K562 (cell line): Measurements from ENCODE around the gene RIPOR2. TPM values are rescaled to one million over a fixed set of nuclear protein-coding genes. Genes with fewer than 3 reads are reported as not detected.

Source experiments
- ATF4 ChIP-seq: fragments of 450-650 bp; formaldehyde crosslinking; IDR thresholded peaks from 2 replicates; pipeline ENCODE4 v1.4.0; 2022; ENCODE audit warnings: mild to moderate bottlenecking, moderate library complexity
- DIDO1 ChIP-seq: fragments of 450-650 bp; IDR thresholded peaks from 2 replicates; pipeline ENCODE4 v1.6.1; 2016; ENCODE audit warnings: low read depth, missing biosample characterization, missing genetic modification characterization
- EHMT2 ChIP-seq: fragments of 450-650 bp; IDR thresholded peaks from 2 replicates; pipeline ENCODE4 v1.6.1; 2018; ENCODE audit warnings: antibody characterized with exemption
- HDAC2 ChIP-seq: fragments of 450-650 bp; IDR thresholded peaks from 2 replicates; pipeline ENCODE4 v1.6.1; 2016; ENCODE audit warnings: mild to moderate bottlenecking
- HDAC6 ChIP-seq: IDR thresholded peaks from 2 replicates; pipeline ENCODE4 v1.6.1; 2012; ENCODE audit warnings: low read depth, mild to moderate bottlenecking, control low read depth, inconsistent platforms, low read length, moderate library complexity
- IRF2 ChIP-seq: sonication (generic); formaldehyde crosslinking; IDR thresholded peaks from 2 replicates; pipeline ENCODE4 v1.8.1; 2022; ENCODE audit warnings: mild to moderate bottlenecking, missing genetic modification reagents
- LEF1 ChIP-seq: fragments of 450-650 bp; IDR thresholded peaks from 2 replicates; pipeline ENCODE4 v1.6.1; 2016; ENCODE audit warnings: mild to moderate bottlenecking
- MXI1 ChIP-seq: IDR thresholded peaks from 2 replicates; pipeline ENCODE4 v1.6.1; 2011; ENCODE audit warnings: low read depth, mild to moderate bottlenecking, improper control_type of control experiment, low read length
- NBN ChIP-seq: fragments of 450-650 bp; IDR thresholded peaks from 2 replicates; pipeline ENCODE4 v1.6.1; 2016; ENCODE audit warnings: low read depth, mild to moderate bottlenecking
- NFATC3 ChIP-seq: fragments of 450-650 bp; IDR thresholded peaks from 2 replicates; pipeline ENCODE4 v1.6.1; 2017; ENCODE audit warnings: mild to moderate bottlenecking
- OTX1 ChIP-seq: fragments of 450-650 bp; formaldehyde crosslinking; IDR thresholded peaks from 2 replicates; pipeline ENCODE4 v1.4.0; 2022; ENCODE audit warnings: mild to moderate bottlenecking
- PHB ChIP-seq: fragments of 250-450 bp; sonication (Bioruptor Pico); IDR thresholded peaks from 2 replicates; pipeline ENCODE4 v1.5.0; 2021
- POU5F1 ChIP-seq: fragments of 150-350 bp; IDR thresholded peaks from 2 replicates; pipeline ENCODE4 v1.6.1; 2014; ENCODE audit warnings: borderline replicate concordance, low read length, low read depth, mild to moderate bottlenecking; ENCODE audit not compliant: partially characterized antibody
- RHOXF2B ChIP-seq: fragments of 250-450 bp; sonication (Bioruptor Pico); conservative IDR thresholded peaks from 2 replicates; pipeline ENCODE4 v1.5.1; 2021
- SMARCA5 ChIP-seq: fragments of 450-650 bp; IDR thresholded peaks from 2 replicates; pipeline ENCODE4 v1.6.1; 2016
- SMC3 ChIP-seq: conservative IDR thresholded peaks from 2 replicates; pipeline ENCODE4 v1.6.1; 2011; ENCODE audit warnings: low read depth, low read length, improper control_type of control experiment; ENCODE audit not compliant: insufficient read depth
- STAT5A ChIP-seq: IDR thresholded peaks from 2 replicates; pipeline ENCODE4 v1.6.1; 2012; ENCODE audit warnings: low read length, inconsistent platforms, borderline replicate concordance
- TARDBP ChIP-seq: fragments of 450-650 bp; IDR thresholded peaks from 2 replicates; pipeline ENCODE4 v1.6.1; 2016
- THRAP3 ChIP-seq: fragments of 450-650 bp; IDR thresholded peaks from 2 replicates; pipeline ENCODE4 v1.6.1; 2016; ENCODE audit warnings: mild to moderate bottlenecking, inconsistent platforms, borderline replicate concordance
- ZNF431 ChIP-seq: sonication (generic); formaldehyde crosslinking; IDR thresholded peaks from 2 replicates; pipeline ENCODE4 v1.8.0; 2022; ENCODE audit warnings: mild to moderate bottlenecking, missing genetic modification reagents
- ZNF518B ChIP-seq: fragments of 250-450 bp; sonication (Bioruptor Pico); IDR thresholded peaks from 2 replicates; pipeline ENCODE4 v1.5.0; 2021; ENCODE audit warnings: mild to moderate bottlenecking, moderate library complexity
- ZNF785 ChIP-seq: fragments of 250-450 bp; sonication (Bioruptor Pico); IDR thresholded peaks from 2 replicates; pipeline ENCODE4 v1.4.0; 2020; ENCODE audit warnings: mild to moderate bottlenecking
- polyA plus RNA-seq, 8 experiments: library from polyadenylated mRNA; depleted of rRNA in 4 of 8; stranded (reverse) in 5 of 8; unstranded in 3 of 8; fragments of >200 nt; fragmentation: Nextera tagmentation in 2 of 8; fragmentation: Illumina TruSeq in 1 of 8; extraction: Ambion mirVana in 2 of 8; extraction: Trizol in 1 of 8; gene quantifications; 2 replicates each; pipeline versions ENCODE4 v1.2.1 to v1.2.3, GENCODE V29; 2011 to 2014; ENCODE audit warnings: inconsistent platforms in 1 of 8, missing spikeins in 1 of 8
- total RNA-seq, 7 experiments: library from RNA; depleted of rRNA in 6 of 7; stranded (reverse); fragments of >200 nt in 6 of 7; fragmentation: Illumina TruSeq in 2 of 7; extraction: Trizol in 2 of 7; gene quantifications; 2 replicates each; pipeline versions ENCODE4 v1.2.1 to v1.2.3, GENCODE V29; 2011 to 2021; ENCODE audit warnings: low replicate concordance in 1 of 7
- TF ChIP-seq, protein P1 (sequence below): sonication (generic); formaldehyde crosslinking; IDR thresholded peaks from 2 replicates; pipeline ENCODE4 v1.8.0; 2022; ENCODE audit warnings: mild to moderate bottlenecking, missing genetic modification reagents
- TF ChIP-seq, protein P2 (sequence below): IDR thresholded peaks from 2 replicates; pipeline ENCODE4 v1.6.1; 2011; ENCODE audit not compliant: insufficient read length; ENCODE audit errors: extremely low read depth

The RIPOR2 gene
- total and polyA plus RNA-seq, 9 of the 15 experiments (the other 6 are each of a cell fraction or from before 2014, with no cell fraction given): 0.04 to 1.0 (median 0.47) TPM; not detected in 2

DNA sequence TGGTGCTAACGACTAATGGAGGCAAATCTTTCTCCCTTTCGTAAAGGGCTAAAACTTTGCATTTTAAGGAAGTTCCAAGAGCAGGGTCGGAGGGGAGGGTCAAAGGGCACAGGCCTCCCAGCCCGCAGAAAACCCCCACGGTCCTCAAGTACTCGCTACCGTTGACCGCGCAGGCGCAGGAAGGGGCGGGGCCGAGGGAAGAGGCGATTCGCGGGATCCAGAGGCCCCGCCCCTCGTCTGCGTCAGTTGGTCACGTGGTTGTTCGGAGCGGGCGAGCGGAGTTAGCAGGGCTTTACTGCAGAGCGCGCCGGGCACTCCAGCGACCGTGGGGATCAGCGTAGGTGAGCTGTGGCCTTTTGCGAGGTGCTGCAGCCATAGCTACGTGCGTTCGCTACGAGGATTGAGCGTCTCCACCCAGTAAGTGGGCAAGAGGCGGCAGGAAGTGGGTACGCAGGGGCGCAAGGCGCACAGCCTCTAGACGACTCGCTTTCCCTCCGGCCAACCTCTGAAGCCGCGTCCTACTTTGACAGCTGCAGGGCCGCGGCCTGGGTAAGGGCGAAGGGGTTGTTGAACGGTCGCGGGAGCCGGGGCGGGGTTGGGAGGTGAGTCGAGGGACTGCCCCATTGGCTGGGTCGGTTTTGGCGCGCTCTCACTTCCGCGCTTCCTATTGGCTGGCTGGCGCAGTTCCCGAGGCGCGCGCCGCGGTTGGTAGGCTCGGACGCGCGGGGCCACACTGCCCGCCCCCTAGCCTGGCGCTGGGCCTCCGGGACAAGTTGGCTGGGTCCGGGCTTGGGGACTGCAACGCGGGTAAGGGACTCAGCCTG is 160.9 kb downstream of the RIPOR2 start, which contains the start of gene GMNN (continued):
- no peak for TF ChIP-seq THRAP3
- no peak for TF ChIP-seq ZNF518B
- TF ChIP-seq NBN: peak; percentile 24; the same call in 1 of the 2 replicates
- no peak for TF ChIP-seq NFATC3
- TF ChIP-seq POU5F1: no peak
- no peak; the same call in 1 of the 2 replicates for TF ChIP-seq ATF4 (CRISPR knock-in tag)
- TF ChIP-seq LEF1: peak; percentile 79; the same call in 1 of the 2 replicates
- TF ChIP-seq TARDBP: peak; percentile 28
- peak; percentile 84; the same call in 1 of the 2 replicates for TF ChIP-seq PHB (CRISPR knock-in tag)
- TF ChIP-seq SMC3: 0 out of 2 replicates have a peak, but pooled peaks have one; percentile 1
- TF ChIP-seq DIDO1: no peak
- TF ChIP-seq OTX1 (CRISPR knock-in tag): peak; percentile 87; the same call in 1 of the 2 replicates
- no peak for TF ChIP-seq HDAC6
- no peak; the same call in 1 of the 2 replicates for TF ChIP-seq STAT5A
- TF ChIP-seq, protein P1, sequence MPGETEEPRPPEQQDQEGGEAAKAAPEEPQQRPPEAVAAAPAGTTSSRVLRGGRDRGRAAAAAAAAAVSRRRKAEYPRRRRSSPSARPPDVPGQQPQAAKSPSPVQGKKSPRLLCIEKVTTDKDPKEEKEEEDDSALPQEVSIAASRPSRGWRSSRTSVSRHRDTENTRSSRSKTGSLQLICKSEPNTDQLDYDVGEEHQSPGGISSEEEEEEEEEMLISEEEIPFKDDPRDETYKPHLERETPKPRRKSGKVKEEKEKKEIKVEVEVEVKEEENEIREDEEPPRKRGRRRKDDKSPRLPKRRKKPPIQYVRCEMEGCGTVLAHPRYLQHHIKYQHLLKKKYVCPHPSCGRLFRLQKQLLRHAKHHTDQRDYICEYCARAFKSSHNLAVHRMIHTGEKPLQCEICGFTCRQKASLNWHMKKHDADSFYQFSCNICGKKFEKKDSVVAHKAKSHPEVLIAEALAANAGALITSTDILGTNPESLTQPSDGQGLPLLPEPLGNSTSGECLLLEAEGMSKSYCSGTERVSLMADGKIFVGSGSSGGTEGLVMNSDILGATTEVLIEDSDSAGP (CRISPR knock-in tag): peak; percentile 82
- peak; percentile 91 for TF ChIP-seq SMARCA5
- TF ChIP-seq RHOXF2B: no peak
- TF ChIP-seq IRF2 (CRISPR knock-in tag): no peak
- no peak; the same call in 1 of the 2 replicates for TF ChIP-seq MXI1
- peak; percentile 60; the same call in 1 of the 2 replicates for TF ChIP-seq ZNF431 (CRISPR knock-in tag)
- TF ChIP-seq, protein P2, sequence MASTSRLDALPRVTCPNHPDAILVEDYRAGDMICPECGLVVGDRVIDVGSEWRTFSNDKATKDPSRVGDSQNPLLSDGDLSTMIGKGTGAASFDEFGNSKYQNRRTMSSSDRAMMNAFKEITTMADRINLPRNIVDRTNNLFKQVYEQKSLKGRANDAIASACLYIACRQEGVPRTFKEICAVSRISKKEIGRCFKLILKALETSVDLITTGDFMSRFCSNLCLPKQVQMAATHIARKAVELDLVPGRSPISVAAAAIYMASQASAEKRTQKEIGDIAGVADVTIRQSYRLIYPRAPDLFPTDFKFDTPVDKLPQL: no peak
- peak; percentile 90 for TF ChIP-seq HDAC2
- TF ChIP-seq EHMT2: no peak
- no peak for TF ChIP-seq ZNF785 (CRISPR knock-in tag)
